Measurements from ENCODE around the gene CAPN10. TPM values are rescaled to one million over a fixed set of nuclear protein-coding genes. Genes with fewer than 3 reads are reported as not detected.

The CAPN10 gene
- total and polyA plus RNA-seq, 2 donors (not counting 3 experiments of a cell fraction or from before 2014, with no cell fraction given), result 25.2 to 39.9 TPM

DNA sequence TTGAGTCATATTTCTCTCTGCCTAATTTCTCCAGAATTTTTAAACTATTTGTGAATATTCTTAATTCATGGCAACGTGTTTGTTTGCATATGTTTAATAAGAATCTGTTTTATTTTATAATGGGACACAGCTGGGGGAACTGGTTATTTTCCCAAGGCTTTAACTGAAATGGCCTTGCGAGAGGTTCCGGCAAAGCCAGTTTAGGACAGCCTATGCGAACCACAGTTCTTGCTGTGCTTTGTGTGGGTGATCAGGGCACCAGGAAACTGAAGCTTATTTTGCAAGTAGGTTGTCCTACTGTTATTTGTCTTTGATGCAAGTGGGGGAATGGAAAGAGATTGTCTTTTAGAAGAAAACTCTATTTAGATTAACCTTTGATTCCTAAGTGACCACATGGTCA, 35.2 kb upstream of the CAPN10 start:
- ChIA-PET CTCF (interaction anchor here (1.2 kb wide), 1 partner anchor 37 kb away, joined by 4 read pairs; no protein-coding TSS in a partner anchor), POLR2A (no interaction called here)
- Histone ChIP-seq H3K9ac (replicated peaks; ENCODE audit: extremely low read depth, insufficient read depth, low read length) (no peak overlapping the region), H3K4me1 (ENCODE audit: control insufficient read depth, extremely low read depth, insufficient read depth, low read length) (no peaks in the 10 kb centered on the region), H3K4me2 (ENCODE audit: insufficient read depth, low read length) (no peak overlapping the region), H3K9me3 (replicated peaks; ENCODE audit: control insufficient read depth, insufficient read depth, low read length) (no peaks in the 10 kb centered on the region), H3K79me2 (ENCODE audit: control insufficient read depth, insufficient read depth, low read length) (peaks cover 2% of the 10 kb centered on the region), H2AFZ (ENCODE audit: low read depth, low read length) (no peak overlapping the region), H3K27me3 (ENCODE audit: control insufficient read depth in 2 of 2, insufficient read depth in 2 of 2, low read length in 2 of 2) (no peaks in the 10 kb centered on the region), H4K20me1 (replicated peaks; ENCODE audit: control insufficient read depth, extremely low read depth, insufficient read depth, low read length) (no peaks in the 10 kb centered on the region), H3K4me3 (replicated peaks in 1 of 3; ENCODE audit: insufficient read depth in 1 of 3, low read depth in 1 of 3, low read length in 3 of 3) (no peak overlapping the region), H3K36me3 (ENCODE audit: control insufficient read depth in 2 of 2, extremely low read depth in 1 of 2, insufficient read depth in 2 of 2, low read length in 2 of 2) (peaks cover 2% of the 10 kb centered on the region in 2 experiments), H3K9me1 (replicated peaks; ENCODE audit: control insufficient read depth, extremely low read depth, insufficient read depth, low read length) (no peaks in the 10 kb centered on the region), H3K27ac (ENCODE audit: insufficient read depth, low read depth, low read length) (no peak overlapping the region)
- no peak for TF ChIP-seq POLR2A (IDR thresholded peaks at IDR 0.05; ENCODE audit: low read depth, low read length)
- no peak for TF ChIP-seq POLR2AphosphoS5 (IDR thresholded peaks at IDR 0.05; ENCODE audit: insufficient read depth, low read depth, low read length)
- no peak for TF ChIP-seq EZH2 (IDR thresholded peaks at IDR 0.05; ENCODE audit: borderline replicate concordance, low read depth, low read length, severe bottlenecking)
- TF ChIP-seq FOS (IDR thresholded peaks at IDR 0.05; ENCODE audit: borderline replicate concordance, insufficient read depth, low read length), result no peak
- TF ChIP-seq, protein P1, sequence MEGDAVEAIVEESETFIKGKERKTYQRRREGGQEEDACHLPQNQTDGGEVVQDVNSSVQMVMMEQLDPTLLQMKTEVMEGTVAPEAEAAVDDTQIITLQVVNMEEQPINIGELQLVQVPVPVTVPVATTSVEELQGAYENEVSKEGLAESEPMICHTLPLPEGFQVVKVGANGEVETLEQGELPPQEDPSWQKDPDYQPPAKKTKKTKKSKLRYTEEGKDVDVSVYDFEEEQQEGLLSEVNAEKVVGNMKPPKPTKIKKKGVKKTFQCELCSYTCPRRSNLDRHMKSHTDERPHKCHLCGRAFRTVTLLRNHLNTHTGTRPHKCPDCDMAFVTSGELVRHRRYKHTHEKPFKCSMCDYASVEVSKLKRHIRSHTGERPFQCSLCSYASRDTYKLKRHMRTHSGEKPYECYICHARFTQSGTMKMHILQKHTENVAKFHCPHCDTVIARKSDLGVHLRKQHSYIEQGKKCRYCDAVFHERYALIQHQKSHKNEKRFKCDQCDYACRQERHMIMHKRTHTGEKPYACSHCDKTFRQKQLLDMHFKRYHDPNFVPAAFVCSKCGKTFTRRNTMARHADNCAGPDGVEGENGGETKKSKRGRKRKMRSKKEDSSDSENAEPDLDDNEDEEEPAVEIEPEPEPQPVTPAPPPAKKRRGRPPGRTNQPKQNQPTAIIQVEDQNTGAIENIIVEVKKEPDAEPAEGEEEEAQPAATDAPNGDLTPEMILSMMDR (IDR thresholded peaks at IDR 0.05; ENCODE audit: extremely low read depth in 1 of 2, insufficient read depth in 1 of 2, low read depth in 1 of 2, low read length in 2 of 2), result no peak
- TF ChIP-seq MYC (IDR thresholded peaks at IDR 0.05; ENCODE audit: low read depth, low read length), result no peak
- TF ChIP-seq, protein P2, sequence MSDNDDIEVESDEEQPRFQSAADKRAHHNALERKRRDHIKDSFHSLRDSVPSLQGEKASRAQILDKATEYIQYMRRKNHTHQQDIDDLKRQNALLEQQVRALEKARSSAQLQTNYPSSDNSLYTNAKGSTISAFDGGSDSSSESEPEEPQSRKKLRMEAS (IDR thresholded peaks at IDR 0.05; ENCODE audit: insufficient read depth, insufficient read length), result no peak
- TF ChIP-seq GATA2 (IDR thresholded peaks at IDR 0.05; ENCODE audit: insufficient read depth, insufficient read length, low read depth, low read length), result no peak
- no peak for TF ChIP-seq JUN (IDR thresholded peaks at IDR 0.05; ENCODE audit: borderline replicate concordance, insufficient read depth, insufficient read length, low read depth)
- dilution Hi-C loops (cut with MboI; ENCODE audit: extremely low pct_ligation_motif_present, low sequenced_read_pairs), result no loop called here
- FAIRE-seq (no peak), DNase-seq (ENCODE audit: low read depth, low spot score) (no peak)
- intact Hi-C loops (cut with micrococcal nuclease), result no loop called here
- no TSS peak for BruUV-seq (replicated peaks)

Measured in endothelial cell of umbilical vein (primary cell).